ENCODE data around the gene PIGX.

The PIGX gene
- total RNA-seq = 25.3 to 42.9 reads per million in 2 experiments

DNA sequence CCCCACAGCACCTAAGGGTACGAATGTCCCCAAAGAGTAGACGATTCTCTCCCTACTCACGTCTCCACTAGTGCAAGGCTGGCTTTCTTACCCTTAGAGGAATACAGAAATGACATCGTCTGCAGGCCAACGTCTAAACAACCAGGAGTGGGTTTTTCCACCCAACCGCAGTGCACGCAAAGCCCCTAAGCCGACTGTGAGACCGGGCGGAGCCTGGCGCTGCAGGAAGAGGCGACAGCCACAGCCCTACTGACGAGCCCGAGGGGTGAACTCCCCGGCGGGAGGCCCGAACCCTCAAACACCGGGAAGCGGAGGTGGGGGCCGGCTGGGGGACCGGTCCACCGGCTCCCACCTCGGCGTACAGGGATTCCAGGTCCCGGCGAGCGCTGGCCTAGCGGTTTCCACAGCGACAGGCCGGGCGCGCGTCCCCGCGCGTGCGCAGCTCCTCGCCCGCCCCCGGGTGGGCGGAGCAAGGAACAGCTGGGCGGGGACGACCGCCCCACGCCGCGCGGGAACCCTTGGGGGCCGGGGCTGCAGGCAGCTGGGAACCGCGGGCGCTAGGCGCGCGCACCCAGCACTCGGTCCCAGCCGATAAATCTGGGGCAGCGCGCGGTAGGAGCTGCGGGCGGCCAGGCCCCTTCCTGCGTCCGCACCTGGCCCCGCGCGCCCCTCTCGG is at the start of gene PIGX, which contains the start of gene CEP19:
TSS of gene PIGX (plus strand) at position 540 of the 676 bp plus-strand sequence.
TSS of gene CEP19 (minus strand) at position 413 of the 676 bp plus-strand sequence. CDS start 3,593 bp downstream, outside the sequence.
- peak; percentile 87 for DNase-seq (ENCODE audit: low read depth)

GRCh38 chr3:196662711-196663571 is 49.2 kb upstream of the PIGX start:
- no peak for DNase-seq (ENCODE audit: low read depth)

- no peak for DNase-seq (ENCODE audit: low read depth)
Measured at GRCh38 chr3:196666001-196666867, 45.9 kb upstream of the PIGX start.

DNA sequence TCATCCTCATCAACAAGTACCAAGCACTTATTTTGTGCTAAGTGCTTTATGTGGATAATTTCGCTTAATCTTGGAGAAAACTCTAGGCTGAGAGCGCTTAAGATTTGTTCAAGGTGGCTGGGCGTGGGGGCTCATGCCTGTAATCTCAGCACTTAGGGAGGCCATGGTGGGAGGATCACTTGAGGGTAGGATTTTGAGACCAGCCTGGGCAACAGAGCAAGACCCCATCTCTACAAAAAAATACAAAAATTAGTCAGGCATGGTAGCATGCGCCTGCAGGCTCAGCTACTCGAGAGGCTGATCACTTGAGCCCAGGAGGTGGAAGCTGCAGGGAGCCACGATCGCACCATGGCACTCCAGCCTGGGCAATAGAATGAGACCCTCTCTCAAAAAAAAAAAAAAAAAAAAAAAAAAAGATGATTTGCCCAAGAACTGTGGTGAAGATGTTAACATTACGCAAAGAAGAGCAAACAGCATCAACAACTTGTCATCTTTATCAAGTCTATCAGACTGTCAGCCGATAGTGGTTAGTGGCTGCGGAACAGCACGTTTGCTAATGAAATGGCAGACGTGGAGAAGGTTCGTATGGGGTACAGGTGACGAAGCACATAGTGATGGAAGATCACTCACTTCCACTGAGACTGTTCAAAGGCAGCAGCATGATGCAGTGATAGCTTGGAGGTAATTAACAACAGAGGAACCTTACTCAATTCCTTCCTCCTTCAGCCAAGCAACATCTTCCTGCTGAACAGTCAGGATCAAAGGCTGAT is 44.9 kb upstream of the PIGX start:
- DNase-seq (ENCODE audit: low read depth) = no peak

DNA sequence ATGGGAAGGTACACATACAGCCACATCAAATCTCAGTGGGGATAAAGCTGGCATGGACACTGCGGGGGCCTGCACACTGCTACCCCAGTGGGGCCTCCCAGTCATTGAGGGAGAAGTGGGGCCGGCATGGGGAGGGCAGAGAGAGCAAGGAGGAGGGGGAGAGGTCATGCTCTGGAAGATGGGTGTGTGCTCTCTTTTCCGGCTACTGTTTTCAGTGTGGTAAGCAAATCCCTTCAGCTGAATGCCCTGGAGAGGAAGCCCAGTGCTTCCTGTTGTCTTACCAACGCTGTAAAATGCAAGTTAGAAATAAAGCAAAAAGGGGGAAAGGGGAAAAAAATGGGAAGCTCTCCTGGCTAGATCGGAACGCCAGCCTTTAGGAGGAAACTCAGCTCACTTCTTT is 41.8 kb upstream of the PIGX start:
- no peak for DNase-seq (ENCODE audit: low read depth)

- no peak for DNase-seq (ENCODE audit: low read depth)
Measured at GRCh38 chr3:196673632-196674031, 38.5 kb upstream of the PIGX start.

- no peak for DNase-seq (ENCODE audit: low read depth)
Measured at GRCh38 chr3:196677353-196677752, 34.8 kb upstream of the PIGX start.

DNA sequence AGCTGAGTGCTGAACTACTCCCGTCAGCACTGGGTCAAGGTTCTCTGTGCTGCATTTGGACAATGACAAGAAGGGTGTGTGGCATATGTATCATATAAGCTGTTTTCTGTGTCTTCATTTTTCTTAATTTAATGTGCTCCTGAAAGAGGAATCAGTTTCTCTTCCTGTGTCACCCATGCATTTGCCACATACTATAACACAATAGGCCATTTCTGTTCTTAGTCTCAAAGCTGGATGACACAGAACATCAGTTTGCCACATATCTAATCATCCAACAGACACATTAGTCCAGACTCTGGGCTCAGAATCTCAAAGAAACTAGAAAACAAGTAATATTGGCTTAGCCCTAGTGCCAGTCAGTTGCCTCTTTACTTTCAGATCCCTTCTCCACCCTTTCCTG is 34.2 kb upstream of the PIGX start:
- DNase-seq (ENCODE audit: low read depth) = no peak

GRCh38 chr3:196684548-196685407 is 27.4 kb upstream of the PIGX start:
- DNase-seq (ENCODE audit: low read depth) = peak; percentile 46

GRCh38 chr3:196686436-196686835 is 25.7 kb upstream of the PIGX start:
- DNase-seq (ENCODE audit: low read depth) = no peak

DNA sequence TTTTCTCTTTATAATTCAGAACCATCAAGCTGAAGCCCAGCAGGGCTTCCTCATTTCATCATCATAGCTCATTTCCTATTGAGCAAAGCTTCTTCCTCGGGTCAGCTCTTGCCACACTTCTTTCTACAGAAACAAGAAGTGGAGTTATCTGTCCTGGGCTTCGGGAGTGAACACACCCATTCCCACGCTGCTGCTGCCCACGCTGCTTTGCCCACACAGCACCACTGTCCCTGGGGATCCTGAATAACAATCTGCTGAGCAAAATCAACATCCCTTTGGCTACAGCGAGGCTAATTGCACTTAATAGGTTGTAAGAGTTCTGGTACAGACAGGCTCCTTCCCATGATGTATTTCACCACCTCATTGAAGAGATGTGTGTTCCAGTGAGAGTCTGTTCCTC is 23.8 kb upstream of the PIGX start:
- no peak for DNase-seq (ENCODE audit: low read depth)

DNA sequence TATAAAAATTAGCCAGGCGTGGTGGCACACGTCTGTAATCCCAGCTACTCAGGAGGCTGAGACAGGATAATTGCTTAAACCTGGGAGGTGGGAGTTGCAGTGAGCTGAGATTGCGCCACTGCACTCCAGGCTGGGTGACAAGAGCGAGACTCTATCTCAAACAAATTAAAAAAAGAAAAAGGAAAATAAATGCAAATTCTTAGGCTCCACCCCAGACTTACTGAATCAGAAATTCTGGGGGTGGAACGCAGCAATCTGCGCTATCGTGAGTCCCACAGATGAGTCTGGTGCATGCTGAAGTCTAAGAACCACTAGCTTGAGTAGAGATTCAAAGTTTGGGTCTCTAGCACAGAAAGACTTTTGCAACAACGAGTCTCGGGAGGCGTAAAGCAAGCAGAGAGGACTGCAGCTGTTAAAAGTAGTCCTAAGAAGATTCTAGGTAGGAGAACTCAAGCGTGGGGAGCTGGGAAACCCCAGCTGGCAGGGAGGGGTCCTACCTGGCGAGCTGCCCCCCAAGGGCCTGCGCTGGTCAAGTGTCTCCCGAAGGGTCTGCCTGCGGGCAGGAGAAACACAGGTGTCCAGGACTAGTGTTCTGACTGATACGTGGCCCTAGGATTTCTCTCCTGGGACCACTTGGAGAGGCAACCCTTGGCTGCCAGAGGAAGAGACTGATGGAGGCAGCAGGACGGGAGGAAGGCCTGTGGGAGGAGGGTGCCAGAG is 22.1 kb upstream of the PIGX start:
- no peak for DNase-seq (ENCODE audit: low read depth)

DNA sequence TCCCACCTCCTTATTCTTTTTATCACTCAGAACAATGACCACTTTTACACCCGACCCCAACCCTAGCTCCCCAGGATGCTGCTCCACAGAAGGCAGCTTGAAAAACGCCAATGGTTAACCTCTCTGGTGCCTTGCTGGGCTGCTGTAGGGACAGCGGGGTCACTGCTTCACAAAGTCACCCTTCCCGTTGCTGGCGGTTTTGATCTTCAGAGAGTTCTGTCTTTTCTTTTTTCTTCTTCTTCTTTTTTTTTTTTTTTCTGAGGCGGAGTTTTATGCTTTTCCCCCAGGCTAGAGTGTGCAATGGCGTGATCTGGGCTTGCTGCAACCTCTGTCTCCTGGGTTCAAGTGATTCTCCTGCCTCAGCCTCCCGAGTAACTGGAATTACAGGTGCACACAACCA is 20.8 kb upstream of the PIGX start:
- DNase-seq (ENCODE audit: low read depth) = no peak

DNA sequence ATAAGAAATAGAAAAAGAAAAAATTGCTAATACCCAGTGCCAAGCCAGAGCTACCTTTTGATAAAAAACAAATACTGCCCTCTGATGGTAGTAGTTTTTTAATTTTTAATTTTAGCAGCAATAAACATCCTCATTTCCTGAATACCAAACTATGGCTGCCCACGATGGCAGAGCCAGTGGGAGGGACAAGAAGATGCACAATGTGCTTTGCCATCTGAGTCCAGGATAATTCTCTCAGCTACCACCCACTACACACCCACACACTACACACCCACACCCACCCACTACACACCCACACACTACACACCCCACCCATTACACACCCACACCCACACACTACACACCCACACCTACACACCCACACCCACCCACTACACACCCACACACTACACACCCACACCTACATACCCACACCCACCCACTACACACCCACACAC is 18.0 kb upstream of the PIGX start:
- no peak for DNase-seq (ENCODE audit: low read depth)

DNA sequence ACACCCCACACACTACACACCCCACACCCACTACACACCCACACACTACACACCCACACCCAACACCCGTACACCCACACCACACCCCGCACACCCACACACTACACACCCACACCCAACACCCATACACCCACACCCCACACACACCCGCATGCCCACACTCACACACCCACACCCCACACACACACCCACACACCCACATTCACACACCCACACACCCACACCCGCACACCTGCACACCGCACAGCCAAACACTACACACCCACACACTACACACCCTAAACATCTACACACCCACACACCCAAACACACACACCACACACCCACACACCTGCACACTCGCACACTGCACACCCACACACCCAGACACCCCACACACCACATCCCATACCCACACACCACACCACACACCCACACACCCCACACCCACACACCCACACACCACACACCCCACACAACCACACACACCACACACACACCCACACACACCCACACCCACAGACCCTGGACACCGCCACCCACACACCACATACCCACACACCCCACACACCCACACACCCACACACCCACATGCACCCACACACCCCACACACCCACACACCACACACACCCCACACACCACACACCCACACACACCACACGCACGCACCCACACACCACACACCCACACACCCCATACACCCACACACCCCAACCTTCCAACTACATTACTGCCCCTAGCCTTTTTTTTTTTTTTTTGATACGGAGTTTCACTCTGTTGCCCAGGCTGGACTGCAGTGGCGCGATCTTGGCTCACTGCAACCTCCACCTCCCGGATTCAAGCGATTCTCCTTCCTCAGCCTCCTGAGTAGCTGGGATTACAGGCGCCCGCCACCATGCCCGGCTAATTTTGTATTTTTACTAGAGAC is 17.0 kb upstream of the PIGX start:
- no peak for DNase-seq (ENCODE audit: low read depth)

- DNase-seq (ENCODE audit: low read depth) = no peak
Measured at GRCh38 chr3:196695849-196696226, 16.3 kb upstream of the PIGX start.

GRCh38 chr3:196697270-196697669 is 14.9 kb upstream of the PIGX start:
- no peak for DNase-seq (ENCODE audit: low read depth)

DNA sequence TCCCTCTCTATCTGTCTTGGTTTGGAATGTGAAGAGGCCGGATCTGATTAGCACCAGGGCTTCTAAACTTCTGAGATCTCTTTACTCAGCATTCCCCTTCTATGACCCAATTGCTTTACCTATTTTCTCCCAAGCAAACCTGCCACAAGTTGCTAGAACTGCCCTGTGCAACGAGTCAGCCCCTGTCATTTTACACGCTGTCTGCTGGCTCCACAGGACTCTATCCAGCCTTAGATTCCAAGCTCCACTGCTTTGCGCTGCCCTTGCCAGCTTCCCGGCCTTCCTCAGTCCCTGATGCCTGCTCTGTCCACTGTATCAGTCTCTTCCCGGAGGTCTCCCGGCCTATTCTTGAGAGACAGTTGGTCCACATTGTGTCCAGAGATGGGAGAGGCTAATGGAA is 12.4 kb upstream of the PIGX start:
- no peak for DNase-seq (ENCODE audit: low read depth)

GRCh38 chr3:196700801-196701200 is 11.4 kb upstream of the PIGX start:
- DNase-seq (ENCODE audit: low read depth) = no peak
